ENCODE data around the gene NR5A2.

The NR5A2 gene

DNA sequence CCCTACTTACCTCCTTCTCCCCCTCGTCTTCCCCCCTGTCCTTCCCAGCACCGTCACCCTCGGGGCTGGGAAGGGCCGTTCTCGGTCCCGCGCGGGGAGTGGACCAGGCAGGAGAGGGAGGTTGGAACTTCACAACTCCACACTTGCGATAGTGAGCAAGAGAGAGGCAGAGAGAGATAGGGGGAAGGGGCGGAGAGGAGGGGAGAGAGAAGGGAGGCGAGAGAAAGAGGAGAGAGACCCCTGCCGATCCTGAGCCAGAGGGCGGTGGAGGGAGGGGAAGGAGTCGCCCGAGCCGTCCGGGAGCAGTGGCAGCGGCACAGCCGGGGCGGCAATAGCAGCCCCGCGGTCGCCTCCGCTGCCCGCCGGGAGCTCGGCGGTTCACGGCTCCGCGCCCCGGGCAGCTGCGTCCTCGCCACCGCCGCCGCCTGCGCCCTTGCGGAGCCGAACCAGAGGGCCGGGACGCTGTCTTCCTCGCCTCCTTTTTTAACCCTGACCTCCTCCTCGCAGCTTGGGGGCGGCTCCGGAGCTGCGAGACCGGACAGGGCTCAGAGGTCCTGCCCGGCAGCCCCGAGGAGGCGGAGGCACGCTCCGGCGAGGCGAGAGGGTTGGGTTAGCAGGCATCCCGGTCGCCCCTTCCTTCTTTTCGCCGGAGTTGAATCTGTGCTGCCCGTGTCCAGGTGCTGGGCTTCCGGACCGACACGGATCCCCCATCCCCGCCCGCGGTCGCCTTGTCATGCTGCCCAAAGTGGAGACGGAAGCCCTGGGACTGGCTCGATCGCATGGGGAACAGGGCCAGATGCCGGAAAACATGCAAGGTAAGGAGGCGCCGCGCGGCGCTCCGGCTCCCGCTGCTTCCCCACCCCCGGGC is 11.7 kb downstream of the NR5A2 start:
- peak overlapping the region; percentile 61 for H3K4me3 ChIP-seq (ENCODE audit: low read depth, low read length)
- TF ChIP-seq, protein P1, sequence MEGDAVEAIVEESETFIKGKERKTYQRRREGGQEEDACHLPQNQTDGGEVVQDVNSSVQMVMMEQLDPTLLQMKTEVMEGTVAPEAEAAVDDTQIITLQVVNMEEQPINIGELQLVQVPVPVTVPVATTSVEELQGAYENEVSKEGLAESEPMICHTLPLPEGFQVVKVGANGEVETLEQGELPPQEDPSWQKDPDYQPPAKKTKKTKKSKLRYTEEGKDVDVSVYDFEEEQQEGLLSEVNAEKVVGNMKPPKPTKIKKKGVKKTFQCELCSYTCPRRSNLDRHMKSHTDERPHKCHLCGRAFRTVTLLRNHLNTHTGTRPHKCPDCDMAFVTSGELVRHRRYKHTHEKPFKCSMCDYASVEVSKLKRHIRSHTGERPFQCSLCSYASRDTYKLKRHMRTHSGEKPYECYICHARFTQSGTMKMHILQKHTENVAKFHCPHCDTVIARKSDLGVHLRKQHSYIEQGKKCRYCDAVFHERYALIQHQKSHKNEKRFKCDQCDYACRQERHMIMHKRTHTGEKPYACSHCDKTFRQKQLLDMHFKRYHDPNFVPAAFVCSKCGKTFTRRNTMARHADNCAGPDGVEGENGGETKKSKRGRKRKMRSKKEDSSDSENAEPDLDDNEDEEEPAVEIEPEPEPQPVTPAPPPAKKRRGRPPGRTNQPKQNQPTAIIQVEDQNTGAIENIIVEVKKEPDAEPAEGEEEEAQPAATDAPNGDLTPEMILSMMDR (IDR thresholded peaks at IDR 0.05; ENCODE audit: control insufficient read depth, extremely low read depth, insufficient read depth), result no peak
- DNase-seq (ENCODE audit: low read depth), result no peak

DNA sequence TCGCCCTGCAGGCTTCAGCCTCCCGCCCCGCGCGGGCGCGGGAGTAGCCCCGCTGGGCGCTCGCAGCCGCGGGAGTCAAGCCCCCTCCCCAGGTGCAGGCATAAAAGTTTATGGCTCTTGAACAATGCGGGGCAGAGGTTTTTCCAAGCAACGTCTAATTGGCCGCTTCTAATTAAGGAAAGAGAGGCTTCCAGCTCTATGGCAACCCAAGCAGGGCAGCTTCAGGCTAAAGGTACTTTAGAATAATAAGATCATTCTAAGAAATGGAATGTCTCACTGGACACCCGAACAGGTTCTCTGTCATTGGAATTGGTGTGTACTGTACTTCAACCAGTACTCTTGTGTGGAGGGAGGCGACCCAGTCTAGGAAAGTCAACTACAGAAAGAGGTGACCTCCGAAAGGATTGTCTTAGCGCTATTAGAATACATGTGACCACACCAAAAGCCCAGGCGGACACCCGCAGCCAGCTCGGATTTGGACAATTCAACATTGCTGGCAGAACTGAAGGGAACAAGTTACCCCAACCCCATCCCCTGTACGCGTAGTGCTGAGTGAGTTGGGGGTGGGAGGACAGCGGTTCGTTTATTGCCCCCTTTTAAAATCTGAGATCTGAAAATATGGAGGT is 12.5 kb downstream of the NR5A2 start:
- peak overlapping the region; percentile 61 for H3K4me3 ChIP-seq (ENCODE audit: low read depth, low read length)
- TF ChIP-seq, protein P1 (IDR thresholded peaks at IDR 0.05; ENCODE audit: control insufficient read depth, extremely low read depth, insufficient read depth), result no peak

DNA sequence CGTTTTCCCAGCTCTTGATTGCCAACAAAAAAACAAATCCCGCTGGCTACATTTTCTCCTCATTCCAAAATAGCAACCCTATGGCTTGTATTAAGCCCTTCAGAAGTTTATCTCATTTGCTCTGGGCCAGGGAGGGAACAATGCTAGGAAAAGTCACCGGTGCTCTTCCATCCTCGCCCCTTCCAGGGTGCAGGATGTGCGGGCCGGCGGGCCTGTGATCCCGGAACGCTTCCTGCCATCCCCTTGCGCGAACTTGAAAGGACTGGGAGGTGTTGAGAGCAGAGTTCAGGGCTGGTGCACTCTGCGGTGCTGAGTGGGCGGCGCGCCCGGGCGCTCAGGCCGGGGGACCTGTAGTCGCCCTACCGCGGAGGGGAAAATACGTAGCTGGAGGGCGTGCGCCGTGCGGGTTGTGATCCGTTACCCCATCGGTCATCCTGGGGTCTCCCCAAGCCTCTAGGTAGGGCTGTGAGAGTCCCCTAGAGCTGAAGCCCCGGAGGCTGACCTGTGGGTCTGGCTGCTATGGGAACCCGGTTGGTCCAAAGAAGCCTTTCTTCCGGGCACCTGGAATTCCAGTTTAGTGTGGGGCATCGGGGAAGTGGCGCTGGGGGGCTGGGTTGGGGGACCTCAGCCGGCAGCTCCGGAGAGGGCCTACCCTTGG is 13.1 kb downstream of the NR5A2 start:
- H3K4me3 ChIP-seq (ENCODE audit: low read depth, low read length), result no peak overlapping the region; the same call in 1 of the 2 replicates
- DNase-seq (ENCODE audit: low read depth), result no peak
- TF ChIP-seq, protein P1 (IDR thresholded peaks at IDR 0.05; ENCODE audit: control insufficient read depth, extremely low read depth, insufficient read depth), result no peak

More for the DNA sequence above, 12.5 kb downstream of the NR5A2 start:
- no peak for DNase-seq (ENCODE audit: low read depth)

DNA sequence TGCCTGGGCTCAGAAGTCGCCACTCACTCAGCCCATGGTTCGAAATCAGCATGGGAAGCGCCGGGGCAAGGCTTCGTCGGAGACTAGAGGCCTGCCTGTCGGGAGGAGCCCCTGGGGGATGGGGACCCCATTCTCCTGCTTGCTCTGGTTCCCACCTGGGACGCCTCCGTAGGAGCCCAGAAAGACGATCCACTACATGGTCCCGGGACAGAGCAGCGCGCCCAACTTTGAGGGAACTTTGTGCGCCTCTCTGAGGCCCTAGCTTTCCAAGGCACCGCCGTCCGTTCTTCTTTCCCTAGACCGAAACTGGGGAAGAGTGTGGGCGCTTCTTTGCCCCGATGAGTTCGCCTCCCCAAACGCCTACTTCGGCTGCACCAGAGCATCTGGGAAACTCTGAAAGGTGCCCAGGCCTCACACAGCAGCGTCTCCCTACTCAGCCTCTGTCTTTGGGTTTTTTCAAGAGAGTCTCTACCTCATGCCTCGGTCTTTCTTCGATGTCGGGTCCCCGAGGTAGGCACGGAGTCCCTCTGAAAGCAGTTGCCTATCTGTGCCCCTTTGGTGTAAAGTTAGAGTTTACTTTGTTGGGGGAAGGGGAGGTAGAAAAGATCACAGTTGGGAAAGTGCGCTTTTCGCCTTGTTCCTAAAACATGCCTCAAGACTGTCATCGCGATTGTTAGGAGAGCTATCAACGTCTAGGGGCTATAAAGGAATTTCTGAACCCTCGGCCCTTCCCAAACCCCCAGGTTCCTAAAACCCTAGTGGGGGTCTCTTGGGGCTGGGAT is 14.0 kb downstream of the NR5A2 start:
- TF ChIP-seq, protein P1 (IDR thresholded peaks at IDR 0.05; ENCODE audit: control insufficient read depth, extremely low read depth, insufficient read depth), result no peak
- DNase-seq (ENCODE audit: low read depth), result no peak
- H3K4me3 ChIP-seq (ENCODE audit: low read depth, low read length), result no peak overlapping the region

DNA sequence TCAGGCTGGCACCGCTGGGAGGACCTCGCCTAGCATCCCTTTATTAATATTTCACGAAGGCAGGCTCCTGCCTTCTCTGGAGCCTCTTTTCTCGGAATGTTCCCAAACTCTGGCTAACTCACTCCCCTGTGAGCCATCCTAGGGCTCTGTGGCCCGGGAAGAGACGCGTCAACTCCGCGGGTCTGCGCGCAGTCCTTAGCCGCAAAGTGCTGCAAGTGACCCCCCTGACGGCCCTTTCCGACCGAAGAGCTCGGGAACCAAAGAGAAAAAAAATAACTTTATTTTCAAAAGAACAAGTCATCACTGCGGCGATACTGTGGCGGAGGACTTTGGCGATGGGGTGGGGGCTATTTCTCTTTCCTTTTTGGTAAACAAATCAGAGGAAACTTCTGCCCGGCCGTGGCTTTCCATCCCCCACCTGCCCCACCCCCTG is 14.6 kb downstream of the NR5A2 start:
- TF ChIP-seq, protein P1 (IDR thresholded peaks at IDR 0.05; ENCODE audit: control insufficient read depth, extremely low read depth, insufficient read depth), result no peak
- DNase-seq (ENCODE audit: low read depth), result no peak
- H3K4me3 ChIP-seq (ENCODE audit: low read depth, low read length), result no peak overlapping the region

DNA sequence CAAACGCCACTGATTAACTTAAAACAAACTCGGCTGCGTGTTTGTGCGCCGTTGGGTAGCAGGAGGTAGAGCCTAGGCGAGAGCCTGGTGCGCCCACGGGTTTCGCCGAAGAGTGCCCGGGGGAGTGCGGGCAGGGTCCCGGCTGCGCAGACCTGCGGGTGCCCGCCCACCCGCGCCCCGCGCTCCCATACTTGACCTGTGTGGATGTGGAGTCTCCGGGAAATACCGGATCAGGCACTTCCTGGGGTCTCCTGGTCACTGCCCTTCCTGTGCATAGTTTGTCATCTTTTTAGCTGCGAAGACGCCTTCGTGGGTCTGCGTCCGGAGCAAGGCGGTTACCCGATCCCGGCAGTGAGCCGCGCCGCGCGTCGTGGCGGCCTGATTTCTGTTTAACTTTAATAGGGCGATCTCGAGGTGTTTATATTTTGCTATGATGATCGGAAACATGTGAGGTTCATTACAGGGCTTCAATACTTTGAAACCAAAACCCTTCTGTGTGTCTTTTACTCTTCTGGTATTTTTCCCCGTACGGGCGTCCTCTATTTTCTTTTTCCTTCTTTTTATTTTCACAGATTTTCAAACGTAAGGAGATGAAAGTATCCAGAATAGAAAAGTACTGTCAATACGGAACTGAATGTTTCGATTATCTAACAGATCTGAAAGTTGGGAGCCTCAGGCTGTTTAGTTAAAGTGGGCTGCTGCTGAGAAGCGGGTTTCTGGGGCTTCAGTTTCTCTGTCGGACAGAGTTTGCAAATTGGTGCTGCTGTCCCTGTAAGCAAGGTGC is 15.2 kb downstream of the NR5A2 start:
- no peak for DNase-seq (ENCODE audit: low read depth)
- TF ChIP-seq, protein P1 (IDR thresholded peaks at IDR 0.05; ENCODE audit: control insufficient read depth, extremely low read depth, insufficient read depth), result no peak
- no peak overlapping the region for H3K4me3 ChIP-seq (ENCODE audit: low read depth, low read length)
